ENCODE measurements around the gene ESRRA. TPM values are rescaled to one million over a fixed set of nuclear protein-coding genes. Genes with fewer than 3 reads are reported as not detected.
A peak's percentile ranks its signal among the peaks of the same experiment; 100 is the strongest.

Gene ESRRA
- total and polyA plus RNA-seq, 10 donors = 24.0 to 56.5 (median 43.2) TPM

DNA sequence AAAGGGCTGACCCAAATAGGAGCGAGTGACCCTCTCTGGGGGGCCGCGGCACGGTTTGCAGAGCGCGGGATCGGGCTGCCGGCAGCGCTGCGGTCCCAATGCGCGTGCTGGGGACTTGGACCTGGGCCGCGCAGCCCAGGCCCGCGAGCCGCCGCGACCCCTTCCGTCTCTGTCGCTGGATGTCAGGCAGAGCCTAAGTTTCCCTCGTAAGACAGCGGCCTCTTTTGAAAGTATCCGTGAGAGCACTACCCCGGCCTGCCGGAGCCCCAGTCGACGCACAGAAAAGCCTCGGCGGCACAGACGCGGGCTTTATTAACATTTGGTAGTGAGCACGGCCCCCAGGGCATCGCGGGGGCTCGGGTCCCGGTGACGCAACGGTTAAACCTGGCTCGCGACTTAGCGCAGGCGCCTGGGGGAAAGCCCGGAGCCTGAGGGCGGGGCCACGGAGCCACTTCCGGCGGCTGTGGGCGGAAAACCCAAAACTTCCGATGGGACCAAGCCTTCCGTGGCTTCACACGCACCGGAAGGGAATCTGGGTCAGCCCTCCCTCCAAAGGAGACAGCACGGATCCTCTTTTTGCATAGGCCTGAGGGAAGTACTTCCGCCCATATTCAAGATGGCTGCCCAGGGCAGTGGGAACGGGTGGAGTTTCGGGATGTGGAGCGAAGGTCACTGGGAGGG, 35.6 kb upstream of the ESRRA start:
- WGBS, 5 donors = 0 to 2% (median 0%) methylated on average over 20 to 58 of the region's 58 CpGs
- Histone ChIP-seq H3K27me3 (replicated peaks in 1 of 7) (no peaks in the 10 kb centered on the region), H3K4me3 (peak overlapping the region; percentile 61 to 99 (median 90)), H3K36me3 (peaks cover 0 to 30% (median 11%) of the 10 kb centered on the region in 6 donors), H3K4me1 (peaks cover 27 to 56% (median 39%) of the 10 kb centered on the region in 6 donors), H3K9me3 (no peaks in the 10 kb centered on the region), H3K27ac (peak overlapping the region; percentile 80 to 100 (median 98))
- intact Hi-C loops (cut with DNase I; ENCODE audit: low total_unique reads) = no loop called here
- peak in 2 of 3 donors; percentile 25 to 33 for TF ChIP-seq POLR2A (IDR thresholded peaks at IDR 0.05)
- peak; percentile 97 to 99 (median 98) for TF ChIP-seq POLR2AphosphoS5 (IDR thresholded peaks at IDR 0.05)
- peak in 6 of 11 experiments; percentile 7 to 36 (median 22) for TF ChIP-seq CTCF (IDR thresholded peaks at IDR 0.05 in 8 of 11, conservative IDR thresholded peaks at IDR 0.05 in 3 of 11)
- peak; percentile 99 for DNase-seq

DNA sequence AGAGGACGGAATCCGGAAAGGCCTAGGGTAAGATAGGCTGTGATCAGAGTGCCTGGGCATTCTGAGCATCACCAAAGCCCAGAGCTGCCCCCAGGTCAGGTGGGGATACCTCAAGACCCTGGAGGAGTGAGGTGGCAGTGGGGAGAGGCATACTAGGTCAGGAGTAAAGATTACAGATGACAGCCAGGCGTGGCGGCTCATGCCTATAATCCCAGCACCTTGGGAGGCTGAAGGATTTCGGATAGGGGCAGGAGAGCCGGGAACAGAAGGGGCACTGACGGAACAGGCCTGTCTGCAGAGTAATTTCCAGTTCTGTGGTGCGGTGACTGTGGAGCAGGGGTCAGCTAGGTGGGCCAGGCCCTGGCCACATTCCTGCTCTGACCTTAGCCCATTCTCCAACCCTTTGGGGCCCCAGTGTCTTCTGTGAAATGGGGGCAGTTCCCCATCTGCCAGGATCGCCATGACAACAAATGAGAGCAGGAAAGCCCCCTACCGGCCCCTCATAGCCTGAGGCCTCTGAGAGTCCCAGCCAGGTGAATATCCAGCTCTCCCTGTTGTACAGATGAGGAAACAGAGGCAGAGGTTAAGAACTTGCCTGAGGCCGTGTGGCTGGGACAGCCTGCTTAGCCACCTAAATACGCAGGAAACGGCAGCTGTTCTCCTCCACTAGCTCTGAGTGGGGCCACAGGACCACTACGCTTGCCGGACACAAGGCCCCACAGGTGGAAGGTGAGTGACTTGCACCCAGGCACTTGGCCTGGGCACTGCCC, 30.1 kb upstream of the ESRRA start:
- Histone ChIP-seq H3K27me3 (replicated peaks in 1 of 7) (no peaks in the 10 kb centered on the region), H3K9me3 (no peaks in the 10 kb centered on the region), H3K36me3 (peaks cover 0 to 44% (median 20%) of the 10 kb centered on the region in 6 donors), H3K4me3 (no peak overlapping the region), H3K4me1 (peaks cover 5 to 32% (median 14%) of the 10 kb centered on the region in 6 donors), H3K27ac (no peak overlapping the region)
- intact Hi-C loops (cut with DNase I; ENCODE audit: low total_unique reads) = no loop called here
- no peak for TF ChIP-seq POLR2A (IDR thresholded peaks at IDR 0.05)
- TF ChIP-seq CTCF (IDR thresholded peaks at IDR 0.05 in 8 of 11, conservative IDR thresholded peaks at IDR 0.05 in 3 of 11) = no peak
- no peak for TF ChIP-seq POLR2AphosphoS5 (IDR thresholded peaks at IDR 0.05)
- no peak for DNase-seq
- WGBS, 5 donors = 84 to 95% (median 94%) methylated on average over 14 to 15 of the region's 15 CpGs

DNA sequence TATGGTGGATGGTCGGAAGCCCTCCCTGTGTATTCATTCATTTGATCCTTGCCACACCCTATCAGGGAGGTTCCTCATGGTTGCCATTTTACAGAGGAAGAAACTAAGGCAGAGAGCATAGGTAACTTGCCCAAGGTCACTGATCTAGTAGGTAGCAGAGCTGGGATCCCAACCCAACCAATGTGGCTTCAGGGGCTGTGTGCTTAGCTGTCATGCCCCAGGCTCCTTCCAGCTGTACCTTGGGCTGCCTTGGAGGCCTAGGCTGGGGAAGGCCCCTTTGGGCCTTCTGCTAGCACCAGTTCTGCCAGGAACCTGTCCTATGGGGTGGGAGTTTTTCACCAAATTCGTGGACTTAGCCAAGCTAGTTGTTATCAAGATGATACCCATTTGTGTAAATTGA, 29.5 kb upstream of the ESRRA start:
- Histone ChIP-seq H3K9me3 (no peaks in the 10 kb centered on the region), H3K4me1 (peaks cover 5 to 27% (median 14%) of the 10 kb centered on the region in 6 donors), H3K4me3 (no peak overlapping the region), H3K27ac (no peak overlapping the region), H3K36me3 (peaks cover 0 to 47% (median 20%) of the 10 kb centered on the region in 6 donors), H3K27me3 (replicated peaks in 1 of 7) (no peaks in the 10 kb centered on the region)
- intact Hi-C loops (cut with DNase I; ENCODE audit: low total_unique reads) = no loop called here
- no peak for TF ChIP-seq CTCF (IDR thresholded peaks at IDR 0.05 in 8 of 11, conservative IDR thresholded peaks at IDR 0.05 in 3 of 11)
- TF ChIP-seq POLR2AphosphoS5 (IDR thresholded peaks at IDR 0.05) = no peak
- no peak for TF ChIP-seq POLR2A (IDR thresholded peaks at IDR 0.05)
- 43 to 100% (median 89%) methylated on average over 1 to 2 of the region's 2 CpGs for WGBS, 5 donors
- no peak for DNase-seq
